Panc1 (cell line): ENCODE data around the gene PIGR. TPM values are rescaled to one million over a fixed set of nuclear protein-coding genes. Genes with fewer than 3 reads are reported as not detected.

Experiments used
- ATAC-seq: fragments of 200-7000 bp; cut with Tn5 transposase; 2 replicates; pipeline ENCODE4 v1.9.1; 2020; ENCODE audit warnings: mild to moderate bottlenecking, moderate library complexity
- BruUV-seq: library from RNA; stranded (reverse); fragments of 400-500 nt; replicated peaks from 2 replicates; lab custom pipeline; 2021; lab: Mats Ljungman, UMichigan
- CTCF ChIA-PET: fragments of 300-600 bp; sonication (Branson Sonifier 250); formaldehyde crosslinking; loops from one replicate; lab custom pipeline; 2022; ENCODE audit warnings: antibody characterized with exemption; lab: Charles Lee
- POLR2A ChIA-PET: fragments of 300-600 bp; sonication (Branson Sonifier 250); formaldehyde crosslinking; loops from one replicate; lab custom pipeline; 2022; ENCODE audit warnings: antibody characterized with exemption; lab: Charles Lee
- DNase-seq: peaks from one replicate; pipeline ENCODE4 v3.0.0-alpha.2; 2010; ENCODE audit warnings: low read depth, low spot score
- H3K27ac ChIP-seq: 2 replicates; pipeline ENCODE4 v1.5.1; 2011; ENCODE audit warnings: mild to moderate bottlenecking, low read length, inconsistent platforms
- H3K27me3 ChIP-seq: fragments of 200-500 bp; sonication (Bioruptor generic); 2 replicates; pipeline ENCODE4 v1.6.0; 2014; ENCODE audit warnings: low read length, inconsistent platforms; ENCODE audit not compliant: control insufficient read depth, insufficient read depth
- H3K36me3 ChIP-seq: fragments of 200-500 bp; sonication (Bioruptor generic); 2 replicates; pipeline ENCODE4 v1.5.1; 2014; ENCODE audit warnings: inconsistent platforms, mild to moderate bottlenecking, low read length, moderate library complexity; ENCODE audit not compliant: control insufficient read depth, insufficient read depth
- H3K4me1 ChIP-seq: 2 replicates; pipeline ENCODE4 v1.5.1; 2011; ENCODE audit warnings: inconsistent platforms, mild to moderate bottlenecking, low read length, moderate library complexity; ENCODE audit not compliant: control insufficient read depth, insufficient read depth
- H3K4me3 ChIP-seq, 2 experiments: 2 replicates each; pipeline ENCODE4 v1.5.1; 2011 to 2012; ENCODE audit warnings: low read depth in 2 of 2, low read length in 2 of 2, mild to moderate bottlenecking in 2 of 2, inconsistent platforms in 1 of 2, moderate library complexity in 1 of 2
- H3K9me3 ChIP-seq: fragments of 200-500 bp; sonication (Bioruptor generic); 2 replicates; pipeline ENCODE4 v1.5.1; 2014; ENCODE audit warnings: low read depth, mild to moderate bottlenecking, inconsistent platforms, low read length, moderate library complexity; ENCODE audit not compliant: control insufficient read depth, insufficient read depth
- POLR2AphosphoS5 ChIP-seq: IDR thresholded peaks from 2 replicates; pipeline ENCODE4 v1.6.1; 2012; ENCODE audit warnings: mild to moderate bottlenecking, low read depth, low read length, moderate library complexity
- SIN3A ChIP-seq: IDR thresholded peaks from 2 replicates; pipeline ENCODE4 v1.6.1; 2012; ENCODE audit warnings: low read depth, mild to moderate bottlenecking, low read length, moderate library complexity, borderline replicate concordance; ENCODE audit not compliant: insufficient read depth
- TCF7L2 ChIP-seq: IDR thresholded peaks from 2 replicates; pipeline ENCODE4 v1.6.1; 2011; ENCODE audit warnings: mild to moderate bottlenecking, low read depth, low read length, inconsistent platforms
- in situ Hi-C: cut with HindIII; loops from 2 replicates; pipeline ENCODE4 v1.10.0; 2016; ENCODE audit warnings: low sequenced_read_pairs, low pct_unique_long_range_greater_than_20kb
- intact Hi-C: fragments of 100-400 bp; cut with micrococcal nuclease; formaldehyde crosslinking; loops from one replicate; pipeline ENCODE4 v1.10.0; 2022; ENCODE audit not compliant: unreplicated experiment
- total RNA-seq: library from RNA; stranded (reverse); gene quantifications from one replicate; pipeline ENCODE4 v1.2.1, GENCODE V29; 2021; ENCODE audit not compliant: unreplicated experiment
- TF ChIP-seq, protein P1 (sequence below), 2 experiments: IDR thresholded peaks; 2 replicates each; pipeline ENCODE4 v1.6.1; 2011 to 2012; ENCODE audit warnings: low read depth in 2 of 2, control low read depth in 1 of 2, low read length in 1 of 2, mild to moderate bottlenecking in 1 of 2, moderate library complexity in 1 of 2; ENCODE audit not compliant: insufficient read depth in 1 of 2
- TF ChIP-seq, protein P2 (sequence below): fragments of 450-650 bp; IDR thresholded peaks from 2 replicates; pipeline ENCODE4 v1.5.1; 2017; ENCODE audit warnings: mild to moderate bottlenecking

PIGR gene
- total RNA-seq, 1 experiment from 2014 or later, result 1.4 TPM

- DNase-seq, result no peak
- Histone ChIP-seq H3K36me3 (no peaks in the 10 kb centered on the region), H3K27ac (no peak overlapping the region), H3K9me3 (no peaks in the 10 kb centered on the region), H3K4me1 (no peaks in the 10 kb centered on the region), H3K4me3 (no peak overlapping the region), H3K27me3 (peaks cover 9% of the 10 kb centered on the region; the same call in 1 of the 2 replicates)
- intact Hi-C loops, result no loop called here
- no TSS peak for BruUV-seq
- in situ Hi-C loops, result no loop called here
- CTCF ChIA-PET, result interaction anchor here (0.5 kb wide), 1 partner anchor 122 kb away, joined by 7 read pairs; no protein-coding TSS in a partner anchor
- TF ChIP-seq POLR2AphosphoS5, result no peak
- TF ChIP-seq, protein P1, sequence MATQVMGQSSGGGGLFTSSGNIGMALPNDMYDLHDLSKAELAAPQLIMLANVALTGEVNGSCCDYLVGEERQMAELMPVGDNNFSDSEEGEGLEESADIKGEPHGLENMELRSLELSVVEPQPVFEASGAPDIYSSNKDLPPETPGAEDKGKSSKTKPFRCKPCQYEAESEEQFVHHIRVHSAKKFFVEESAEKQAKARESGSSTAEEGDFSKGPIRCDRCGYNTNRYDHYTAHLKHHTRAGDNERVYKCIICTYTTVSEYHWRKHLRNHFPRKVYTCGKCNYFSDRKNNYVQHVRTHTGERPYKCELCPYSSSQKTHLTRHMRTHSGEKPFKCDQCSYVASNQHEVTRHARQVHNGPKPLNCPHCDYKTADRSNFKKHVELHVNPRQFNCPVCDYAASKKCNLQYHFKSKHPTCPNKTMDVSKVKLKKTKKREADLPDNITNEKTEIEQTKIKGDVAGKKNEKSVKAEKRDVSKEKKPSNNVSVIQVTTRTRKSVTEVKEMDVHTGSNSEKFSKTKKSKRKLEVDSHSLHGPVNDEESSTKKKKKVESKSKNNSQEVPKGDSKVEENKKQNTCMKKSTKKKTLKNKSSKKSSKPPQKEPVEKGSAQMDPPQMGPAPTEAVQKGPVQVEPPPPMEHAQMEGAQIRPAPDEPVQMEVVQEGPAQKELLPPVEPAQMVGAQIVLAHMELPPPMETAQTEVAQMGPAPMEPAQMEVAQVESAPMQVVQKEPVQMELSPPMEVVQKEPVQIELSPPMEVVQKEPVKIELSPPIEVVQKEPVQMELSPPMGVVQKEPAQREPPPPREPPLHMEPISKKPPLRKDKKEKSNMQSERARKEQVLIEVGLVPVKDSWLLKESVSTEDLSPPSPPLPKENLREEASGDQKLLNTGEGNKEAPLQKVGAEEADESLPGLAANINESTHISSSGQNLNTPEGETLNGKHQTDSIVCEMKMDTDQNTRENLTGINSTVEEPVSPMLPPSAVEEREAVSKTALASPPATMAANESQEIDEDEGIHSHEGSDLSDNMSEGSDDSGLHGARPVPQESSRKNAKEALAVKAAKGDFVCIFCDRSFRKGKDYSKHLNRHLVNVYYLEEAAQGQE (IDR thresholded peaks at IDR 0.05; ENCODE audit: insufficient read depth in 1 of 2, low read depth in 2 of 2, low read length in 1 of 2), result no peak
- no peak for TF ChIP-seq TCF7L2
- no peak for TF ChIP-seq SIN3A
- TF ChIP-seq, protein P2, sequence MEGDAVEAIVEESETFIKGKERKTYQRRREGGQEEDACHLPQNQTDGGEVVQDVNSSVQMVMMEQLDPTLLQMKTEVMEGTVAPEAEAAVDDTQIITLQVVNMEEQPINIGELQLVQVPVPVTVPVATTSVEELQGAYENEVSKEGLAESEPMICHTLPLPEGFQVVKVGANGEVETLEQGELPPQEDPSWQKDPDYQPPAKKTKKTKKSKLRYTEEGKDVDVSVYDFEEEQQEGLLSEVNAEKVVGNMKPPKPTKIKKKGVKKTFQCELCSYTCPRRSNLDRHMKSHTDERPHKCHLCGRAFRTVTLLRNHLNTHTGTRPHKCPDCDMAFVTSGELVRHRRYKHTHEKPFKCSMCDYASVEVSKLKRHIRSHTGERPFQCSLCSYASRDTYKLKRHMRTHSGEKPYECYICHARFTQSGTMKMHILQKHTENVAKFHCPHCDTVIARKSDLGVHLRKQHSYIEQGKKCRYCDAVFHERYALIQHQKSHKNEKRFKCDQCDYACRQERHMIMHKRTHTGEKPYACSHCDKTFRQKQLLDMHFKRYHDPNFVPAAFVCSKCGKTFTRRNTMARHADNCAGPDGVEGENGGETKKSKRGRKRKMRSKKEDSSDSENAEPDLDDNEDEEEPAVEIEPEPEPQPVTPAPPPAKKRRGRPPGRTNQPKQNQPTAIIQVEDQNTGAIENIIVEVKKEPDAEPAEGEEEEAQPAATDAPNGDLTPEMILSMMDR, result no peak
- no peak for ATAC-seq
- POLR2A ChIA-PET, result no interaction called here
Measured at GRCh38 chr1:206883876-206884275, 62.4 kb downstream of the PIGR start.

DNA sequence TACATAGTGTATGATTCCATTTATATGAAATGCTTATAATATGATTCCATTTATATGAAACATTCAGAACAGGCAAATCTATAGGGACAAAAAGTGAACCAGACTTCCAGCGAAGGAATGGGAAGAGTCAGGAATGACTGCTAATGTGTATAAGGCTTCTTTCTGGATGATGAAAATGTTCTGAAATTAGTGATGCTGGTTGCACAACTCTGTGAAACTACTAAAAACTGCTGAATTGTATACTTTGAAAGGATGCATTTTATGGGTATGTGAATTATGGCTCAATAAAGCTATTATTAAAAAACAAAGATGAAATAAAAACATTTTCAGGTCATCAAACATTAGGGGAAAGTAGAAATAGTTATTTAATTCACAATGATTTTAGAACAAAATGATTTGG is 63.1 kb downstream of the PIGR start:
- Histone ChIP-seq H3K9me3 (no peaks in the 10 kb centered on the region; the same call in 1 of the 2 replicates), H3K4me1 (no peaks in the 10 kb centered on the region), H3K27ac (no peak overlapping the region), H3K36me3 (no peaks in the 10 kb centered on the region), H3K27me3 (peaks cover 9% of the 10 kb centered on the region; the same call in 1 of the 2 replicates), H3K4me3 (no peak overlapping the region)
- ChIA-PET POLR2A (no interaction called here), CTCF (no interaction called here)
- ATAC-seq (no peak), DNase-seq (no peak)
- in situ Hi-C loops (no loop called here), intact Hi-C loops (no loop called here)
- BruUV-seq, result no TSS peak
- TF ChIP-seq TCF7L2 (no peak), POLR2AphosphoS5 (no peak), SIN3A (no peak)
- TF ChIP-seq, protein P1 (IDR thresholded peaks at IDR 0.05; ENCODE audit: insufficient read depth in 1 of 2, low read depth in 2 of 2, low read length in 1 of 2), result no peak
- TF ChIP-seq, protein P2, result no peak
